ENCODE data around the gene PTGER2. TPM values are rescaled to one million over a fixed set of nuclear protein-coding genes. Genes with fewer than 3 reads are reported as not detected.
A peak's percentile ranks its signal among the peaks of the same experiment; 100 is the strongest.

Gene PTGER2
- total RNA-seq, 1 donor = 3.3 TPM

- H3K36me3 ChIP-seq (ENCODE audit: insufficient read depth, low read length) = no peaks in the 10 kb centered on the region
- no peak for TF ChIP-seq CTCF (IDR thresholded peaks at IDR 0.05; ENCODE audit: extremely low read depth, low read depth, low read length)
- no peaks in the 10 kb centered on the region for H3K79me2 ChIP-seq (ENCODE audit: insufficient read depth, low read length)
- H3K4me1 ChIP-seq (ENCODE audit: insufficient read depth, low read length) = peaks cover 29% of the 10 kb centered on the region
- H4K20me1 ChIP-seq (ENCODE audit: insufficient read depth, low read length) = no peaks in the 10 kb centered on the region
- no peaks in the 10 kb centered on the region for H3K9me3 ChIP-seq (ENCODE audit: low read depth, low read length)
- DNase-seq (ENCODE audit: insufficient read length, low spot score, missing footprints) = peak; percentile 38
- H3K27ac ChIP-seq (ENCODE audit: low read depth, low read length) = peak overlapping the region; percentile 73
- H3K4me3 ChIP-seq (ENCODE audit: insufficient read depth, low read length) = no peak overlapping the region
- H3K4me2 ChIP-seq (ENCODE audit: insufficient read depth, low read length) = peak overlapping the region; percentile 69
- H2AFZ ChIP-seq (ENCODE audit: low read length) = peak overlapping the region; percentile 32
- H3K27me3 ChIP-seq (ENCODE audit: insufficient read depth, low read length) = no peaks in the 10 kb centered on the region
These were observed 55.2 kb downstream of the PTGER2 start for GRCh38 chr14:52369305-52369801.

- Histone ChIP-seq H4K20me1 (ENCODE audit: insufficient read depth, low read length) (no peaks in the 10 kb centered on the region), H3K79me2 (ENCODE audit: insufficient read depth, low read length) (no peaks in the 10 kb centered on the region), H3K27me3 (ENCODE audit: insufficient read depth, low read length) (no peaks in the 10 kb centered on the region), H3K4me1 (ENCODE audit: insufficient read depth, low read length) (peaks cover 17% of the 10 kb centered on the region), H3K4me2 (ENCODE audit: insufficient read depth, low read length) (no peak overlapping the region), H3K36me3 (ENCODE audit: insufficient read depth, low read length) (no peaks in the 10 kb centered on the region), H3K9me3 (ENCODE audit: low read depth, low read length) (no peaks in the 10 kb centered on the region), H3K27ac (ENCODE audit: low read depth, low read length) (no peak overlapping the region), H3K4me3 (ENCODE audit: insufficient read depth, low read length) (no peak overlapping the region), H2AFZ (ENCODE audit: low read length) (no peak overlapping the region)
- DNase-seq (ENCODE audit: insufficient read length, low spot score, missing footprints) = no peak
- no peak for TF ChIP-seq CTCF (IDR thresholded peaks at IDR 0.05; ENCODE audit: extremely low read depth, low read depth, low read length)
These were observed 56.4 kb downstream of the PTGER2 start for GRCh38 chr14:52370406-52370935.

GRCh38 chr14:52377940-52378339 is 63.8 kb downstream of the PTGER2 start:
- H3K79me2 ChIP-seq (ENCODE audit: insufficient read depth, low read length) = no peaks in the 10 kb centered on the region
- no peak overlapping the region for H3K27ac ChIP-seq (ENCODE audit: low read depth, low read length)
- no peaks in the 10 kb centered on the region for H3K27me3 ChIP-seq (ENCODE audit: insufficient read depth, low read length)
- H4K20me1 ChIP-seq (ENCODE audit: insufficient read depth, low read length) = no peaks in the 10 kb centered on the region
- no peak overlapping the region for H3K4me3 ChIP-seq (ENCODE audit: insufficient read depth, low read length)
- no peaks in the 10 kb centered on the region for H3K36me3 ChIP-seq (ENCODE audit: insufficient read depth, low read length)
- H2AFZ ChIP-seq (ENCODE audit: low read length) = no peak overlapping the region
- TF ChIP-seq CTCF (IDR thresholded peaks at IDR 0.05; ENCODE audit: extremely low read depth, low read depth, low read length) = no peak
- no peak for DNase-seq (ENCODE audit: insufficient read length, low spot score, missing footprints)
- H3K4me1 ChIP-seq (ENCODE audit: insufficient read depth, low read length) = peaks cover 11% of the 10 kb centered on the region
- H3K9me3 ChIP-seq (ENCODE audit: low read depth, low read length) = no peaks in the 10 kb centered on the region
- H3K4me2 ChIP-seq (ENCODE audit: insufficient read depth, low read length) = no peak overlapping the region

Other genes starting within 250 kb of the PTGER2 start
- gene NID2, start 245.3 kb upstream of the PTGER2 start, total RNA-seq = 138 and 141 TPM in 2 replicates
- gene PTGDR, start 46.6 kb upstream of the PTGER2 start, total RNA-seq = 1.4 and 1.5 TPM in 2 replicates
- gene TXNDC16, start 238.2 kb downstream of the PTGER2 start, total RNA-seq = 9.8 and 11.5 TPM in 2 replicates
- 0.36 and 0.59 TPM in 2 replicates for gene GPR137C, start 238.5 kb downstream of the PTGER2 start, total RNA-seq

Data from osteoblast (primary cell).